Measurements from ENCODE around the gene EIF2AK3.

DNA sequence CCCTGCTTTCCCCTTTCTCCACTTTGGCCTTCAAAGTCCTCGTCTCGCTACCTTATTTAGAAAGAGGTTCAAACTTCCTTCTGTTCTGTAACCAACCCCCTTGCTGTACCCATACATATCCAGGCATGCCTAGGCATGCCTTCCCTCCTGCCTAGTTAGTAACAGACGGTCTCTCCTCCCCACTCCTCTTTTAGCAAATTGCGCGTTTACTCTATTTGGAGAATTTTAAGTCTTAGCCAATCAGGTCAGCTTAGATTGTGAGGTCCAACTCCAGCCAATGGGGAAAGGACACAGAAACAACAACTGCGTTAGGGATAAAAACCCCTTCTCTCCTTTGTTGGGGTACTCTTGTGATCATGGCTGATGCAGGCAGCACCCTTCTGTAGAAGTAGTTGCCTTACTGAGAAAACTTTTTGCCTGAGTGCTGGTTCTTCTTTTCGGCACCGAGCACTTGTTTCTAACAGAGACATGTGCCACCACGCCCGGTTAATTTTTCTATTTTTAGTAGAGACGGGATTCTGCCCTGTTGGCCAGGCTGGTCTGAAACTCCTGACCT lies 88.8 kb downstream of the EIF2AK3 start:
- TF ChIP-seq JUN (IDR thresholded peaks at IDR 0.05) = no peak
- no peak for TF ChIP-seq POLR2A (IDR thresholded peaks at IDR 0.05; ENCODE audit: low read length)
- TF ChIP-seq, protein P1, sequence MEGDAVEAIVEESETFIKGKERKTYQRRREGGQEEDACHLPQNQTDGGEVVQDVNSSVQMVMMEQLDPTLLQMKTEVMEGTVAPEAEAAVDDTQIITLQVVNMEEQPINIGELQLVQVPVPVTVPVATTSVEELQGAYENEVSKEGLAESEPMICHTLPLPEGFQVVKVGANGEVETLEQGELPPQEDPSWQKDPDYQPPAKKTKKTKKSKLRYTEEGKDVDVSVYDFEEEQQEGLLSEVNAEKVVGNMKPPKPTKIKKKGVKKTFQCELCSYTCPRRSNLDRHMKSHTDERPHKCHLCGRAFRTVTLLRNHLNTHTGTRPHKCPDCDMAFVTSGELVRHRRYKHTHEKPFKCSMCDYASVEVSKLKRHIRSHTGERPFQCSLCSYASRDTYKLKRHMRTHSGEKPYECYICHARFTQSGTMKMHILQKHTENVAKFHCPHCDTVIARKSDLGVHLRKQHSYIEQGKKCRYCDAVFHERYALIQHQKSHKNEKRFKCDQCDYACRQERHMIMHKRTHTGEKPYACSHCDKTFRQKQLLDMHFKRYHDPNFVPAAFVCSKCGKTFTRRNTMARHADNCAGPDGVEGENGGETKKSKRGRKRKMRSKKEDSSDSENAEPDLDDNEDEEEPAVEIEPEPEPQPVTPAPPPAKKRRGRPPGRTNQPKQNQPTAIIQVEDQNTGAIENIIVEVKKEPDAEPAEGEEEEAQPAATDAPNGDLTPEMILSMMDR (IDR thresholded peaks at IDR 0.05) = no peak
- no peak for TF ChIP-seq CHD4 (IDR thresholded peaks at IDR 0.05; ENCODE audit: borderline replicate concordance)
- TF ChIP-seq CBX8 (IDR thresholded peaks at IDR 0.05) = no peak
- TF ChIP-seq, protein P2, sequence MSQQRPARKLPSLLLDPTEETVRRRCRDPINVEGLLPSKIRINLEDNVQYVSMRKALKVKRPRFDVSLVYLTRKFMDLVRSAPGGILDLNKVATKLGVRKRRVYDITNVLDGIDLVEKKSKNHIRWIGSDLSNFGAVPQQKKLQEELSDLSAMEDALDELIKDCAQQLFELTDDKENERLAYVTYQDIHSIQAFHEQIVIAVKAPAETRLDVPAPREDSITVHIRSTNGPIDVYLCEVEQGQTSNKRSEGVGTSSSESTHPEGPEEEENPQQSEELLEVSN (IDR thresholded peaks at IDR 0.05; ENCODE audit: borderline replicate concordance, low read depth) = no peak
- TF ChIP-seq CEBPB (IDR thresholded peaks at IDR 0.05) = no peak
- TF ChIP-seq, protein P3, sequence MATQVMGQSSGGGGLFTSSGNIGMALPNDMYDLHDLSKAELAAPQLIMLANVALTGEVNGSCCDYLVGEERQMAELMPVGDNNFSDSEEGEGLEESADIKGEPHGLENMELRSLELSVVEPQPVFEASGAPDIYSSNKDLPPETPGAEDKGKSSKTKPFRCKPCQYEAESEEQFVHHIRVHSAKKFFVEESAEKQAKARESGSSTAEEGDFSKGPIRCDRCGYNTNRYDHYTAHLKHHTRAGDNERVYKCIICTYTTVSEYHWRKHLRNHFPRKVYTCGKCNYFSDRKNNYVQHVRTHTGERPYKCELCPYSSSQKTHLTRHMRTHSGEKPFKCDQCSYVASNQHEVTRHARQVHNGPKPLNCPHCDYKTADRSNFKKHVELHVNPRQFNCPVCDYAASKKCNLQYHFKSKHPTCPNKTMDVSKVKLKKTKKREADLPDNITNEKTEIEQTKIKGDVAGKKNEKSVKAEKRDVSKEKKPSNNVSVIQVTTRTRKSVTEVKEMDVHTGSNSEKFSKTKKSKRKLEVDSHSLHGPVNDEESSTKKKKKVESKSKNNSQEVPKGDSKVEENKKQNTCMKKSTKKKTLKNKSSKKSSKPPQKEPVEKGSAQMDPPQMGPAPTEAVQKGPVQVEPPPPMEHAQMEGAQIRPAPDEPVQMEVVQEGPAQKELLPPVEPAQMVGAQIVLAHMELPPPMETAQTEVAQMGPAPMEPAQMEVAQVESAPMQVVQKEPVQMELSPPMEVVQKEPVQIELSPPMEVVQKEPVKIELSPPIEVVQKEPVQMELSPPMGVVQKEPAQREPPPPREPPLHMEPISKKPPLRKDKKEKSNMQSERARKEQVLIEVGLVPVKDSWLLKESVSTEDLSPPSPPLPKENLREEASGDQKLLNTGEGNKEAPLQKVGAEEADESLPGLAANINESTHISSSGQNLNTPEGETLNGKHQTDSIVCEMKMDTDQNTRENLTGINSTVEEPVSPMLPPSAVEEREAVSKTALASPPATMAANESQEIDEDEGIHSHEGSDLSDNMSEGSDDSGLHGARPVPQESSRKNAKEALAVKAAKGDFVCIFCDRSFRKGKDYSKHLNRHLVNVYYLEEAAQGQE (IDR thresholded peaks at IDR 0.05) = no peak

Measured in A549 (cell line).